NCI-H146 treated with DMSO at 0.1 percent for 48 hours (cell line): ENCODE measurements around the gene PIAS1.
A peak's percentile ranks its signal among the peaks of the same experiment; 100 is the strongest.
"Not testable (repeated sequence)": the region's sequence is repeated elsewhere in the genome, so short reads cannot be mapped to it uniquely, and the experiment has no call there.

Source experiments
- DNase-seq: peaks from one replicate; lab custom pipeline; 2025; ENCODE audit not compliant: unreplicated experiment; lab: John Stamatoyannopoulos, UW

PIAS1 gene

GRCh38 chr15:68053701-68054627 is at the start of gene PIAS1:
TSS of gene PIAS1 (plus strand) at chr15:68054315. CDS start at chr15:68054327, 12 bp downstream.
- peak; percentile 85 for DNase-seq

GRCh38 chr15:68007642-68008041 is 46.5 kb upstream of the PIAS1 start:
- not testable (repeated sequence) for DNase-seq

GRCh38 chr15:68010361-68011153 is 43.6 kb upstream of the PIAS1 start:
- no peak for DNase-seq

- DNase-seq: no peak
Observed at GRCh38 chr15:68012911-68013310, 41.2 kb upstream of the PIAS1 start.

GRCh38 chr15:68014219-68014618 is 39.9 kb upstream of the PIAS1 start:
- DNase-seq: no peak

GRCh38 chr15:68015244-68015643 is 38.9 kb upstream of the PIAS1 start:
- DNase-seq: no peak

- DNase-seq: no peak
Observed at GRCh38 chr15:68017201-68017600, 36.9 kb upstream of the PIAS1 start.

GRCh38 chr15:68018797-68019444 is 35.2 kb upstream of the PIAS1 start:
- no peak for DNase-seq

- no peak for DNase-seq
Observed at GRCh38 chr15:68019814-68020525, 34.1 kb upstream of the PIAS1 start.

- DNase-seq: no peak
Observed at GRCh38 chr15:68020685-68021084, 33.4 kb upstream of the PIAS1 start.

- no peak for DNase-seq
Observed at GRCh38 chr15:68022061-68022460, 32.1 kb upstream of the PIAS1 start.

GRCh38 chr15:68023307-68024101 is 30.6 kb upstream of the PIAS1 start:
- DNase-seq: no peak

GRCh38 chr15:68025835-68026424 is 28.2 kb upstream of the PIAS1 start:
- DNase-seq: no peak

GRCh38 chr15:68027388-68027787 is 26.7 kb upstream of the PIAS1 start:
- DNase-seq: no peak

GRCh38 chr15:68028137-68028887 is 25.8 kb upstream of the PIAS1 start:
- DNase-seq: no peak

- no peak for DNase-seq
Observed at GRCh38 chr15:68028888-68029207, 25.3 kb upstream of the PIAS1 start.

GRCh38 chr15:68029959-68030358 is 24.2 kb upstream of the PIAS1 start:
- DNase-seq: no peak

- DNase-seq: no peak
Observed at GRCh38 chr15:68031404-68031803, 22.7 kb upstream of the PIAS1 start.

- DNase-seq: no peak
Observed at GRCh38 chr15:68032672-68033071, 21.4 kb upstream of the PIAS1 start.
